ENCODE measurements around the gene SYTL4. TPM values are rescaled to one million over a fixed set of nuclear protein-coding genes. Genes with fewer than 3 reads are reported as not detected.

The SYTL4 gene
- total and polyA plus RNA-seq, 2 of the 8 experiments (the other 6 are each of a cell fraction or from before 2014, with no cell fraction given) = 0.11 TPM

GRCh38 chrX:100682939-100683338 is 49.0 kb downstream of the SYTL4 start:
- Histone ChIP-seq H2BK120ac (replicated peaks; ENCODE audit: low read depth, low read length) (no peak overlapping the region), H3K4me1 (replicated peaks in 1 of 4; ENCODE audit: control insufficient read depth in 3 of 4, insufficient read depth in 4 of 4, low read length in 3 of 4) (no peaks in the 10 kb centered on the region), H2AFZ (ENCODE audit: low read length) (no peak overlapping the region), H4K8ac (ENCODE audit: extremely low read depth, insufficient read depth, low read length) (no peak overlapping the region), H3K23ac (ENCODE audit: insufficient read length) (no peak overlapping the region), H3K9ac (replicated peaks in 1 of 4; ENCODE audit: extremely low read depth in 1 of 4, low read depth in 3 of 4, low read length in 3 of 4) (no peak overlapping the region), H3K79me2 (ENCODE audit: control insufficient read depth in 1 of 2, insufficient read depth in 2 of 2, low read length in 2 of 2) (no peaks in the 10 kb centered on the region), H3K27me3 (replicated peaks in 1 of 4; ENCODE audit: control insufficient read depth in 3 of 4, extremely low read depth in 1 of 4, insufficient read depth in 3 of 4, low read length in 3 of 4) (no peaks in the 10 kb centered on the region), H3K9me3 (ENCODE audit: insufficient read depth in 2 of 2, low read depth in 1 of 2, low read length in 1 of 2) (no peaks in the 10 kb centered on the region), H4K5ac (ENCODE audit: insufficient read length, low read depth, low read length) (no peak overlapping the region), H3K56ac (replicated peaks; ENCODE audit: insufficient read length, low read depth, low read length) (no peak overlapping the region), H3K4me2 (ENCODE audit: insufficient read depth in 1 of 2, low read depth in 2 of 2, low read length in 2 of 2) (no peak overlapping the region), H2AK5ac (ENCODE audit: low read depth, low read length) (no peak overlapping the region), H4K91ac (replicated peaks; ENCODE audit: insufficient read length, low read length) (no peak overlapping the region), H3K36me3 (ENCODE audit: control insufficient read depth in 2 of 4, insufficient read depth in 4 of 4, low read length in 3 of 4) (no peaks in the 10 kb centered on the region), H2BK15ac (ENCODE audit: low read length) (no peak overlapping the region), H3K79me1 (ENCODE audit: low read depth, low read length) (no peaks in the 10 kb centered on the region), H3K18ac (ENCODE audit: extremely low read depth, low read length) (no peak overlapping the region), H3K23me2 (ENCODE audit: low read depth, low read length) (no peaks in the 10 kb centered on the region), H4K20me1 (replicated peaks in 1 of 2; ENCODE audit: control insufficient read depth in 1 of 2, insufficient read depth in 2 of 2, low read length in 2 of 2) (no peaks in the 10 kb centered on the region), H2BK20ac (ENCODE audit: low read length) (no peak overlapping the region), H3K27ac (ENCODE audit: low read depth, low read length) (no peak overlapping the region), H2BK12ac (ENCODE audit: low read depth, low read length) (no peak overlapping the region), H2BK5ac (ENCODE audit: low read depth, low read length) (no peak overlapping the region), H3K14ac (ENCODE audit: insufficient read length) (no peak overlapping the region), H3K4ac (replicated peaks; ENCODE audit: insufficient read length, low read depth, low read length) (no peak overlapping the region), H3K4me3 (ENCODE audit: extremely low read depth in 1 of 4, insufficient read depth in 2 of 4, low read depth in 3 of 4, low read length in 4 of 4) (no peak overlapping the region)
- WGBS, 2 experiments (ENCODE audit: extremely low coverage in 1 of 2, insufficient coverage in 1 of 2, insufficient read length in 1 of 2, insufficient replicate concordance in 2 of 2, low coverage in 1 of 2, low lambda C conversion rate in 2 of 2, missing lambda C conversion rate in 1 of 2) = 97% methylated on average over 3 of the region's 8 CpGs; no CpG with 5 or more reads in 1 of the 2 experiments
- FAIRE-seq (no peak), DNase-seq (ENCODE audit: low read depth in 1 of 2, low spot score in 2 of 2) (no peak)
- ChIA-PET POLR2A (ENCODE audit: partially characterized antibody) (interaction anchor here (1.0 kb wide), 1 partner anchor 85 kb away, joined by 3 read pairs; no protein-coding TSS in a partner anchor), CTCF (ENCODE audit: partially characterized antibody) (interaction anchor here (0.6 to 8.1 kb wide), 3 partner anchors 9 to 86 kb away, joined by 3 to 75 read pairs (median 7); no protein-coding TSS in a partner anchor)
- TF ChIP-seq KDM5A (IDR thresholded peaks at IDR 0.05; ENCODE audit: low read length) (no peak), CEBPB (IDR thresholded peaks at IDR 0.05; ENCODE audit: low read depth, low read length) (no peak), TAF7 (optimal IDR thresholded peaks at IDR 0.05; ENCODE audit: borderline replicate concordance, low read depth, low read length) (no peak), CHD1 (IDR thresholded peaks at IDR 0.05; ENCODE audit: low read depth, low read length) (no peak), PHF8 (conservative IDR thresholded peaks at IDR 0.05; ENCODE audit: low read depth, low read length) (no peak), POLR2A (IDR thresholded peaks at IDR 0.05; ENCODE audit: control extremely low read depth in 1 of 2, low read depth in 2 of 2, low read length in 2 of 2) (no peak), E2F6 (IDR thresholded peaks at IDR 0.05) (no peak), CREB1 (IDR thresholded peaks at IDR 0.05) (no peak), NRF1 (IDR thresholded peaks at IDR 0.05; ENCODE audit: low read depth, low read length) (no peak), BRCA1 (IDR thresholded peaks at IDR 0.05; ENCODE audit: low read depth, low read length) (no peak), EP300 (IDR thresholded peaks at IDR 0.05; ENCODE audit: borderline replicate concordance in 1 of 2, low read depth in 2 of 2, low read length in 2 of 2) (no peak), SAP30 (IDR thresholded peaks at IDR 0.05; ENCODE audit: insufficient read depth, insufficient replicate concordance, low read length) (no peak), JUND (IDR thresholded peaks at IDR 0.05; ENCODE audit: low read length) (no peak), GTF2F1 (IDR thresholded peaks at IDR 0.05; ENCODE audit: borderline replicate concordance, low read depth, low read length) (no peak), MAFK (IDR thresholded peaks at IDR 0.05; ENCODE audit: low read depth, low read length) (no peak)
